Gastrocnemius medialis (tissue), 4 donors: ENCODE results near the gene WDFY4.

Source experiments
- CTCF ChIP-seq, 5 experiments: fragments of 450-650 bp in 3 of 5; fragments of 200-600 bp in 2 of 5; sonication (generic) in 2 of 5; IDR thresholded peaks in 4 of 5; conservative IDR thresholded peaks in 1 of 5; 1 replicate in 4 of 5; 2 replicates in 1 of 5; pipeline ENCODE4 v1.5.1; 2016 to 2019; ENCODE audit warnings: antibody characterized with exemption in 5 of 5, mild to moderate bottlenecking in 3 of 5, moderate library complexity in 3 of 5
- POLR2A ChIP-seq, 2 donors: fragments of 450-650 bp; IDR thresholded peaks; one replicate each; pipeline ENCODE4 v1.6.1; 2017; ENCODE audit warnings: antibody characterized with exemption in 2 of 2, mild to moderate bottlenecking in 2 of 2, moderate library complexity in 2 of 2

DNA sequence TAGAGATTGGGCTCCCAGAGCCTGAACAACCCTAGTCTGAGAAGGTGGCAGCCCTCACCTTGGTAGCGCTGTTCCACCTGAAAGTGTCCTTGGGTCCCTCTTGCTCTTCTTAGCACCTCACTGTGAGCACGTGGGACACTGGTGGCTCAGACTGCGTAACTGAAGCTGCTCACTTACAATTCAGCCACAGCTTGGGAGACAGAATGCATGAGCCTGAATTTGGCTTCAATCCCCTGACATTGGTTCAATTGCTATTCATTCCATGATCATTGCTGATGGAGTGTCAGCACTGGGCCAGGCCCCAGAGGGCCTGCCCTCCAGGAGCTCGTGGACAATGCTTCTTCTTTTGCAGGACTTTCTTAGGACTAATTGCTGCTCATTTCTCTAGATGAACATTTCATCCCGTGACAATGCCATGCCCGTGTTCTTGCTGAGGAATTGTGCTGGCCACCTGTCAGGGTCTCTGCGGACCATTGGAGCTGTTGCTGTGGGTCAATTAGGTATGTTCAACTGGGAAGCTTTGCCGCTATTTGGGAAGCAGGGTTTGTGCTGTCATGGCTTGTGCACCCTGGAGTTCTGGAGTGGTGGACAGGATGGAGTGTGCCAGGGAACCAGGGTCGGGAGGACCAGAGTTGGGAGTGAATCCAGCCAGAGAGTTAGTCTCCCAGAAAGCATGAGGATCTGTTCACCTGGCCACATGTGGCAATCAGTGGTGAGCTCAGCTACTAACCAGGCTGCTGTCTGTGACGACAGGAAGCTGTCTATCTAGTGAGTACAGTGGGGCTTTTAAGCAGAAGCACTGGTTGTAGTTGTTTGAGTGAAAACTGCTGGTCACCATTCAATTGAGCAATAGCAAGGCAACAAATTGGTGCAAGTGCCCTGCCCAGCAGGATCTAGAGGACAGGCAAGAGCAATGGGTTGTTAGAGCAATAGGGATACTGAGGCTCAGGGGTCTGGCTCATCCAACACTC is 105.1 kb downstream of the WDFY4 start:
- no peak for TF ChIP-seq CTCF (IDR thresholded peaks at IDR 0.05 in 4 of 5, conservative IDR thresholded peaks at IDR 0.05 in 1 of 5)
- TF ChIP-seq POLR2A (IDR thresholded peaks at IDR 0.05), result no peak
